OCI-LY7 (cell line): ENCODE measurements around the gene METAP1D. TPM values are rescaled to one million over a fixed set of nuclear protein-coding genes. Genes with fewer than 3 reads are reported as not detected.

Experiments used
- BruUV-seq: library from RNA; stranded (reverse); fragments of 400-500 nt; replicated peaks from 2 replicates; lab custom pipeline; 2021; lab: Mats Ljungman, UMichigan
- CTCF ChIA-PET: fragments of 300-600 bp; sonication (Branson Sonifier 250); formaldehyde crosslinking; loops from one replicate; lab custom pipeline; 2022; ENCODE audit warnings: antibody characterized with exemption; ENCODE audit not compliant: unreplicated experiment; lab: Charles Lee
- POLR2A ChIA-PET: fragments of 300-600 bp; sonication (Branson Sonifier 250); formaldehyde crosslinking; loops from one replicate; lab custom pipeline; 2022; ENCODE audit warnings: antibody characterized with exemption; lab: Charles Lee
- DNase-seq: peaks from one replicate; pipeline ENCODE4 v3.0.0-alpha.2; 2015; ENCODE audit warnings: low spot score
- H2AFZ ChIP-seq: fragments of 200-600 bp; sonication (generic), shearing (Covaris generic); 2 replicates; pipeline ENCODE4 v1.6.1; 2014; ENCODE audit warnings: mild to moderate bottlenecking, antibody characterized with exemption, low read length, moderate library complexity
- H3K27ac ChIP-seq: fragments of 200-600 bp; sonication (generic); 2 replicates; pipeline ENCODE4 v1.5.1; 2014; ENCODE audit warnings: mixed run types, low read depth, mild to moderate bottlenecking, moderate library complexity, low read length, inconsistent platforms; ENCODE audit not compliant: poor library complexity, severe bottlenecking
- H3K36me3 ChIP-seq: fragments of 200-600 bp; sonication (generic); 2 replicates; pipeline ENCODE4 v1.6.1; 2014; ENCODE audit warnings: mild to moderate bottlenecking, antibody characterized with exemption, low read length, moderate library complexity, mixed read lengths; ENCODE audit not compliant: insufficient read depth
- H3K4me1 ChIP-seq: fragments of 200-600 bp; sonication (generic); 2 replicates; pipeline ENCODE4 v1.5.1; 2014; ENCODE audit warnings: mild to moderate bottlenecking, low read length; ENCODE audit not compliant: insufficient read depth, poor library complexity, severe bottlenecking
- H3K4me2 ChIP-seq: fragments of 200-600 bp; sonication (generic); 2 replicates; pipeline ENCODE4 v1.6.1; 2014; ENCODE audit warnings: mild to moderate bottlenecking, low read length
- H3K4me3 ChIP-seq: fragments of 200-600 bp; sonication (generic); 2 replicates; pipeline ENCODE4 v1.5.1; 2014; ENCODE audit warnings: mild to moderate bottlenecking, low read depth, low read length; ENCODE audit not compliant: poor library complexity, severe bottlenecking
- H3K79me2 ChIP-seq: fragments of 200-600 bp; sonication (generic); 2 replicates; pipeline ENCODE4 v1.6.1; 2016; ENCODE audit warnings: low read depth, mild to moderate bottlenecking, low read length, moderate library complexity, mixed read lengths; ENCODE audit not compliant: insufficient read depth
- H3K9me2 ChIP-seq: fragments of 200-600 bp; sonication (generic); 2 replicates; pipeline ENCODE4 v1.6.1; 2016; ENCODE audit warnings: mild to moderate bottlenecking, low read length, mixed read lengths; ENCODE audit not compliant: insufficient read depth
- H3K9me3 ChIP-seq: fragments of 200-600 bp; sonication (generic); 2 replicates; pipeline ENCODE4 v1.6.1; 2014; ENCODE audit warnings: mild to moderate bottlenecking, mixed run types, low read length, mixed read lengths
- H4K20me1 ChIP-seq: fragments of 200-600 bp; sonication (generic); 2 replicates; pipeline ENCODE4 v1.6.1; 2014; ENCODE audit warnings: mild to moderate bottlenecking, antibody characterized with exemption, low read length, moderate library complexity, mixed read lengths; ENCODE audit not compliant: insufficient read depth
- CTCF ChIP-seq: fragments of 200-600 bp; sonication (generic); conservative IDR thresholded peaks from 2 replicates; pipeline ENCODE4 v1.5.1; 2014; ENCODE audit warnings: mild to moderate bottlenecking, antibody characterized with exemption, low read length, moderate library complexity, mixed read lengths
- EZH2phosphoT487 ChIP-seq: fragments of 200-600 bp; sonication (generic); IDR thresholded peaks from 2 replicates; pipeline ENCODE4 v1.6.1; 2018; ENCODE audit warnings: low read depth, borderline replicate concordance, mild to moderate bottlenecking, mixed run types, antibody characterized with exemption, low read length, moderate library complexity, mixed read lengths
- intact Hi-C: fragments of 100-400 bp; cut with micrococcal nuclease; formaldehyde crosslinking; loops from one replicate; pipeline ENCODE4 v1.10.0; 2022; ENCODE audit not compliant: unreplicated experiment
- total RNA-seq, 2 experiments: library from RNA; depleted of rRNA in 1 of 2; stranded (reverse); fragments of >200 nt in 1 of 2; shearing (Covaris generic) in 1 of 2; gene quantifications; 2 replicates each; pipeline ENCODE4 v1.2.3, GENCODE V29; 2014 to 2022

METAP1D gene
- total RNA-seq, 2 experiments from 2014 or later = 11.0 to 11.8 TPM

GRCh38 chr2:171985076-171985475, 14.7 kb upstream of the METAP1D start:
- POLR2A ChIA-PET = interaction anchor here (0.7 to 1.2 kb wide), 4 partner anchors 15 to 78 kb away, joined by 3 to 4 read pairs (median 3); no protein-coding TSS in a partner anchor

GRCh38 chr2:171986778-171987177, 13.0 kb upstream of the METAP1D start:
- Histone ChIP-seq H4K20me1 (no peaks in the 10 kb centered on the region), H3K36me3 (peaks cover 29% of the 10 kb centered on the region), H2AFZ (no peak overlapping the region), H3K9me3 (no peaks in the 10 kb centered on the region), H3K27ac (no peak overlapping the region), H3K4me1 (no peaks in the 10 kb centered on the region), H3K4me3 (no peak overlapping the region), H3K9me2 (no peaks in the 10 kb centered on the region), H3K79me2 (no peaks in the 10 kb centered on the region), H3K4me2 (no peak overlapping the region)
- POLR2A ChIA-PET = interaction anchor here (0.6 kb wide), 1 partner anchor 862 kb away, joined by 4 read pairs; no protein-coding TSS in a partner anchor
- DNase-seq = no peak
- CTCF ChIA-PET = no interaction called here
- TF ChIP-seq CTCF = no peak
- TF ChIP-seq EZH2phosphoT487 = no peak
- intact Hi-C loops = no loop called here
- BruUV-seq = no TSS peak

More at GRCh38 chr2:171985076-171985475, 14.7 kb upstream of the METAP1D start:
- Histone ChIP-seq H3K9me3 (no peaks in the 10 kb centered on the region), H3K4me1 (no peaks in the 10 kb centered on the region), H3K79me2 (no peaks in the 10 kb centered on the region), H3K27ac (no peak overlapping the region), H3K36me3 (peaks cover 43% of the 10 kb centered on the region), H4K20me1 (no peaks in the 10 kb centered on the region), H2AFZ (no peak overlapping the region), H3K4me3 (no peak overlapping the region), H3K4me2 (no peak overlapping the region), H3K9me2 (no peaks in the 10 kb centered on the region)
- CTCF ChIA-PET = no interaction called here
- no TSS peak for BruUV-seq
- TF ChIP-seq CTCF (no peak), EZH2phosphoT487 (no peak)
- DNase-seq = no peak
- intact Hi-C loops = no loop called here

- no peak for DNase-seq
- Histone ChIP-seq H3K9me3 (no peaks in the 10 kb centered on the region), H3K4me1 (no peaks in the 10 kb centered on the region), H3K36me3 (no peaks in the 10 kb centered on the region), H2AFZ (no peak overlapping the region), H3K4me3 (no peak overlapping the region), H4K20me1 (no peaks in the 10 kb centered on the region), H3K4me2 (no peak overlapping the region), H3K9me2 (no peaks in the 10 kb centered on the region), H3K79me2 (no peaks in the 10 kb centered on the region), H3K27ac (no peak overlapping the region)
- intact Hi-C loops = no loop called here
- no TSS peak for BruUV-seq
- CTCF ChIA-PET = no interaction called here
- TF ChIP-seq CTCF (no peak), EZH2phosphoT487 (no peak)
- POLR2A ChIA-PET = no interaction called here
Observed at GRCh38 chr2:171991027-171991426, 8.7 kb upstream of the METAP1D start.
